ENCODE measurements around the gene MBD1.
A peak's percentile ranks its signal among the peaks of the same experiment; 100 is the strongest.
"Not testable (repeated sequence)": the region's sequence is repeated elsewhere in the genome, so short reads cannot be mapped to it uniquely, and the experiment has no call there.

Gene MBD1

DNA sequence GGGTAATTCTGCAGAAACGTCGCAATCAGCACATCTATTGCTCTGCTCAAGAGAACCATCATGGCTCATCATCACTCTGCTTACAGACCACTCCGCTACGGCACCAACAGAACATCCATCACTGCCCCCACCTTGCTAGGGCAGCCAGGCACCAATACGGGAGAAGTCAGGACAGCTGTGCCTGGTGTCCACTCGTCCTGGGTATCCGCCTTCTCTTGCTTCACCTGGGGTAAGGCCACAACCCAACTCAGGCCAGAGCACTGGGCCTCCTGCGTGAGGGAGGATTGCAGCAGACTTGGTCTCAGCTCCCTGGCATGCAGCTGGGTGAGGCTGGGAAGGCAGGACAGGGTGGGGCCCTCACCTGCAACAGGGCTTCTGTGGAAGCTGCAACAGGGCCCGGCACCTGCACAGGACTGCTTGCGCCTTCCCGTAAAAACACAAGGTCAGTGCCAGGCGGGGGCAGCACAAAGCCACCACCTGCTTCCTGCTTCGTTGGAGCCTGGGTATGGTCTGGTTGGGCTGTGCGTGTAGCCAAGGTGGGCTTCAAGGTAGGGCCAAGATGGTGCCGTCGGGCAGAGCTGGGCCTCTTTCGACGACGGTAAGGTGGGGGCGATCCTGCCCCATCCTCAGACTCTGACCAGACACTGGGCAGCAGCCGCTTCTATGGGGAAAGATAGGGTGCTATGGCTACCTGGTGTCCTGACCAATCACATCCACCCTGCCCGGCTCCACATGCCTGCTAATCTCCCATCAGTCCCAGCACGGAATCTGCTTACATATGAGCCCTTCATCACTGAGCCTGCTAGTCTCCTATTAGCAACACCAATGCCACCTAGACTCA, 7.9 kb downstream of the MBD1 start:
- no peak for DNase-seq (ENCODE audit: low read depth)

DNA sequence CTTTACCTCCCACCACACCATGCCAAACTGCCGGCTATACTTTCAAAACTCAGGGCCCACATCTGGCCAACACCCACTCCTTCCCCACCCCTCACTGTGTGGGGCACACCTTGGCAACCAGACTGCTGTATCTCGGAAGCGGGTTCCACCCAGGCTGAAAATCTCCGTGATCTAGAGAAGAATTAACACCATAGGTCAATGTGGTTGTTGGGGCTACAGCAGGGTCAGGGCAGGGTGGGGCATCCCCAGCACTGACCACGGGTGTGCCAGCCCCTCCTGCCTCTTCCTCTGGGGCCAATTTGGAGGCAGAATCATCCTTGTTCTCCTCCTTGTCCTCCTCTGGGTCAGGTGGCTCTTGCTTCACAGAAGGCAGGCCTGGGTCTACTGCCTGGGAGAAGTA, 8.8 kb downstream of the MBD1 start:
- DNase-seq (ENCODE audit: low read depth): no peak

GRCh38 chr18:50268022-50268747, 13.1 kb downstream of the MBD1 start:
- DNase-seq (ENCODE audit: low read depth): peak; percentile 42

DNA sequence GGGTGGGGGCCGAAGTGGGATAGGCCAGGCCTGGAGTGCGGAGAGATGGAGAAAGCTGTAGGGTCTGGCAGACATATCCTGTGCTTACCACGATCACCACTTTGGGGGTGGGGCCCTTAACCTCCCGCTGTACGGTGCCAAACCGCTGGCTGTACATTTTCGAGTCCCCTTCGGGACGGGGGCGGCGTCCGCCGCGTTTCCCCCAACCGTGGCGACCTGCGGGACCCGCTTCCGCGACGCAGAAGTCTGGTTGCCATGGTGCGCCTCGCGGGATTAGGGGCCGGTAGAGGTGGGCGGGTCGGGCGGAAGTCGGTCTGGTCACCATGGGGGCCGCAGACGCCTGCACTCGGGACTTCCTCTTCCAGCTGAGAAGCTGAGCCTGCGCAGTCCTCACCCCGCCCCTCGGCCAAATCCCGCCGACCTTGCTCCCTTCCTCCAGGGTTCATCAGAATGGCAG, 15.0 kb downstream of the MBD1 start, which contains the start of gene CFAP53:
Gene CFAP53 (minus strand): TSS at position 248 of the 457 bp plus-strand sequence. CDS start 91 bp downstream, at position 157.
- DNase-seq (ENCODE audit: low read depth): peak; percentile 77

DNA sequence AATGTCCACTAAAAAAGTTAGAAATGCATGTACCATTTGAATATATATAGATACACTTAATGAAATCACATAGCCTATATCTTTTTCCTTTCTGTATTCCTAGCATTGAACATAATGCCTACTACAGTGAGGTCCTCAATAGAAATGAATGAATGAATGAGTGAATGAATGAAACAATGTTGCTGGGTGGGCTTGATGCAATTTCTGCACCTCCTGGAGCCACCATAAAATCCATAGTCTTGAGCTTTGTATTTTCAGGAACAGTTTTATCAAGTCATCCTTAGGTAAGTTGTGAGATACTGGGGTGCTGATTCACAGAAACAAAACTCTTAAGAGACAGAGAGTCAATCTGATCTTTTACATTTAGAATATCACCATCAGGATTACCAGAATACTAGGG, 18.3 kb downstream of the MBD1 start:
- DNase-seq (ENCODE audit: low read depth): no peak

DNA sequence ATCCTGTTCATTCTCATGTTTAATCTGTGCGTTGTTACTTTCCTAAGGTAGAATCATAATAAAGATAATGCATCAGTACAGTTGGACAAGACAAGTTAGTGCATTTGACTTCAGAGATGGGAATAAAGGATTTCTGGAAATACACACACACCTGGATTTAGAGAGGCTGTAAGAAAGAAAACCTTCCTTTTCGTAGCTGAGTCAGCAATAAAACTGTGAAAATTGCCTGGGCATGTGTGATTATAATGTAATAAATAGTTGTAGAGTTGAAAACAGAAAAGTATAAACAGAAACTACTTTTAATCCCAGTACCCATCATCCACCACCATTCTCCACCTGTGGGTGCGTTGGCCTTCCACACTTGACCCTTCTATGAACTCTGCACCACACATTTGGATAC, 30.4 kb downstream of the MBD1 start:
- no peak for DNase-seq (ENCODE audit: low read depth)

DNA sequence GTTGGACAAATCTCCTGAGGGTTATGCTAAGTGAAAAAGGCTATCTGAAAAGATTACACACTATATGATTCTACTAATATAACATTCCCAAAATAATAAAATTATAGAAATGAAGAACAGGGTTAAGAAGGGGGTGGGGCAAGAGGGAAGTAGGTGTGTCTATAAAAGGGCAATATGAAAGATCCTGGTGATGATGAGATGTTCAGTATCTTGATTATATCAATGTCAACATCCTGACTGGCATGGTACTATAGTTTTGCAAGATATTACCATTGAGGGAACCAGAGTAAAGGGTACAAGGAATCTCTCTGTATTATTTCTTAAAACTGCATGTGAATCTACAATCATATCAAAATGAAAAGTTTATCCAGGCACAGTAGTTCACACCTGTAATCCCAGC, 31.7 kb downstream of the MBD1 start:
- no peak for DNase-seq (ENCODE audit: low read depth)

- DNase-seq (ENCODE audit: low read depth): no peak
These were observed 33.8 kb downstream of the MBD1 start for GRCh38 chr18:50247561-50247960.

DNA sequence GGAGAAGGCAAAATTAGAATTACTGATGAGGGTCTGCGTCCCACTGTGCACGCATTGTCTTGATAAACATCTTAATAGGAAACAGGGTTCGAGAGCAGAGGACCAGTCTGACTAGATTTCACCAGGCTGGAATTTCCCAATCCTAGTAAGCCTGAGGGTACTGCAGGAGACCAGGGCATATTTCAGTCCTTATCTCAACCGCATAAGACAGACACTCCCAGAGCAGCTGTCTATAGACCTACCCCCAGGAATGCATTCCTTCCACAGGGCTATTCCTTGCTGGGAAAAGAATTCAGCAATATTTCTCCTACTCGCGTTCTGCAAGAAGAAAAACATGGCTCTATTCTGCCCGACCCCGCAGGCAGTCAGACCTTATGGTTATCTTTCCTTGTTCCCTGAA, 39.6 kb downstream of the MBD1 start:
- not testable (repeated sequence) for DNase-seq (ENCODE audit: low read depth)

- DNase-seq (ENCODE audit: low read depth): no peak
These were observed 41.2 kb downstream of the MBD1 start for GRCh38 chr18:50240080-50240563.

DNA sequence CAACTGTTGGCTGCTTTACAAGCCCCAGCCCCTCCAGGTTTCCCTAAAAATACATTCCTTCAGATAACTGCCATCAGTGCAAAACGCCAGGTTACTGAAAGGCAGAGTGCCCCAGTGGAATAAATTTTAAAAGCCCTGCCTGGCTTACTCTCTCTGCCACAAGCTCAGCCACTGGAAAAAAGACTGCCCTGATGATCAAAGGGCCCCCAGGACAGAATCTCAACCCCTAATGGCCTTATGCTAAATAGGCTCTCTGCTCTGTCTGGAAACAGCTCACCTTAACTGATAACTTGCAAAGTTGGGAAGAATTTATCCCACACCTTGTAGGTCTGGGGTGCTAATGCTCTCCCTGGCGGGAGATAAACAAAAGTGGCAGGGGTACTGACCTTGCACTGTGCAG, 48.9 kb downstream of the MBD1 start:
- no peak for DNase-seq (ENCODE audit: low read depth)

DNA sequence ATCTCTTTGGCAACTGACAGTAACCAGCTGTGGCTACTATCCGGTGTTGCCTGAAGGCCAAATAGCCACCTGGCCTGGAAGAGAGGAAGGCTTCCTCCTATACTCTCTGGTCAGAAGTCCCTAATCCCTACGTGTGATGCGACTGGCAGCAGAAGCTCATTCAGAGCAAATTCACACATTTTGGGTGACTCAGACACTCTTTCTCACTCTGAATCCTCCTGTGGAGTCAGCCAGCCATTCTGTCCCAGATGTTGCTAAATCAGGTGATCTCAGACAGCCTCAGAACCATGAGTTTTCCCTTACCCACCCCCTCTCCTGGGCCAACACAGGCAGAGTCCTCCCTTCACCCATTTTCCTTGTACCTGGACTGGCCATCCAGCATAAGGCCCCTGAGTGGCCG, 49.7 kb downstream of the MBD1 start:
- no peak for DNase-seq (ENCODE audit: low read depth)

DNA sequence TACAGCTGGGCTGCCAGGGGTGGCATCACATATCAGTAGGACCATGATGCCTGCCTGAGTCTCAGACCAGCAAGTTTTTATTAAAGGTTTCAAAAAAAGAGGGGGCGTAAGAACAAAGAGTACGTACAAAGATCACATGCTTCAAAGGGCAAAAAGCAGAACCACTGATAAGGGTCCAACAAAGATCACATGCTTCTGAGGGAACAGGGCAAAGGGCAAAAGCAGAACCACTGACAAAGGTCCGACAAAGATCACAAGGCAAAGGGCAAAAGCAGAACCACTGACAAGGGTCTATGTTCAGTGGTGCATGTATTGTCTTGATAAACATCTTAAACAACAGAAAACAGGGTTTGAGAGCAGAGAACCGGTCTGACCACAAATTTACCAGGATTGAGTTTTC, 61.1 kb downstream of the MBD1 start:
- DNase-seq (ENCODE audit: low read depth): not testable (repeated sequence)
